Activated T-helper 2 cell treated with anti-CD3 and anti-CD28 coated beads, Interferon-gamma antibody, Interleukin-2, Interleukin-4, amounts not matched to agents 10 μg/mL and 5 μg/mL and 100 μg/mL, durations not matched to agents 14 hours and 24 hours and 36 hours (primary cell): ENCODE data around the gene CACNA2D4. TPM values are rescaled to one million over a fixed set of nuclear protein-coding genes. Genes with fewer than 3 reads are reported as not detected.

ENCODE experiments used
- DNase-seq: peaks from one replicate; pipeline ENCODE4 v3.0.0; 2021; ENCODE audit warnings: low spot score
- H3K27ac Mint-ChIP-seq: one replicate; pipeline ENCODE4 v1.8.0; 2021; ENCODE audit warnings: mixed read lengths
- H3K27me3 Mint-ChIP-seq: one replicate; pipeline ENCODE4 v1.8.0; 2021; ENCODE audit warnings: low read depth, mixed read lengths
- H3K36me3 Mint-ChIP-seq: one replicate; pipeline ENCODE4 v1.8.0; 2021; ENCODE audit warnings: low read depth, mixed read lengths
- H3K4me1 Mint-ChIP-seq: one replicate; pipeline ENCODE4 v1.8.0; 2021; ENCODE audit warnings: low read depth, mixed read lengths
- H3K4me3 Mint-ChIP-seq: one replicate; pipeline ENCODE4 v1.8.0; 2021; ENCODE audit warnings: low read depth, mild to moderate bottlenecking, moderate library complexity, mixed read lengths
- H3K9me3 Mint-ChIP-seq: one replicate; pipeline ENCODE4 v1.8.0; 2021; ENCODE audit warnings: mixed read lengths
- intact Hi-C: fragments of 100-400 bp; cut with micrococcal nuclease; formaldehyde crosslinking; loops from one replicate; pipeline ENCODE4 v1.15.1; 2023
- total RNA-seq: library from RNA; stranded (reverse); gene quantifications from 2 replicates; pipeline ENCODE4 v1.2.3, GENCODE V29; 2022

The CACNA2D4 gene
- total RNA-seq, 1 donor from 2014 or later: 10.0 TPM

DNA sequence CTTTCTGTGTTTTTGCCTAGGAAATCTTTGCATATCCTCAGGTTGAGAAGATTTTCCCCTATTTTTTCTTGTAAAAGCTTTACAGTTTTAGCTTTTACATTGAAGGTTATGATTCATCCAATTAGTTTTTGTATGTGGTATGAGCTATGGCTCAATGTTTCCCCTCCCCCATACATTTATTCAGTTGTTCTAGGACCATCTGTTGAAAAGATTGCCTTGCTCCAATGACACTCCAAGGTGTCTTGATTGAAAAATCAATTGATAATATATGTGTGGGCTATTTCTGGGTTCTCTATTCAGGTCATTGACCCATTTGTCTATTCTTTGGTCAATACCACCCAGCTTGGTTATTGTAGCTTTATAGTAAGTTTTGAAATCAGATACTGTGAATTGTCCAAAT is 55.5 kb downstream of the CACNA2D4 start:
- Mint-ChIP-seq H3K4me3 (no peak overlapping the region), H3K36me3 (no peaks in the 10 kb centered on the region), H3K27ac (no peak overlapping the region), H3K27me3 (peaks cover 18% of the 10 kb centered on the region), H3K9me3 (no peaks in the 10 kb centered on the region), H3K4me1 (no peaks in the 10 kb centered on the region)
- DNase-seq: no peak
- intact Hi-C loops: no loop called here

DNA sequence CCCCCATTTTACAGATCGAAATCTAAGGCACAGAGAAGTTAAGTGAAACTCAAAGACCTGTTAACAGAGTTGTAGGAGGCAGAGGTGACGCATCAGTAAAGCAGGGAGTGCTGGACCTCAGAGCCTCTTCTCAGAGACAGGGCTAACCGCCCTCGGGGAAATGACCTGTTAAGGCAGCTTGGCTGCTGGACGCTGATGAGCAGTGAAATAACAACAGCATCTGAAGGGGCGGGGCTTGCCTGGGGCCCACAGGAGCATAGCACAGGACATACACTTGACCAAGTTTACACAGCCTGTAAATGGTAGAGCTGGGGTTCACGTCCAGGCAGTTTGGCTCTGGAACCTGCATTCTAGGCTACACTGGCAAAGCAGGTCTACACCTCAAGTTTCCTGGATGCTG is 58.8 kb downstream of the CACNA2D4 start:
- Mint-ChIP-seq H3K36me3 (no peaks in the 10 kb centered on the region), H3K27me3 (peaks cover 6% of the 10 kb centered on the region), H3K9me3 (no peaks in the 10 kb centered on the region), H3K4me3 (no peak overlapping the region), H3K27ac (no peak overlapping the region), H3K4me1 (peaks cover 4% of the 10 kb centered on the region)
- intact Hi-C loops: no loop called here
- no peak for DNase-seq

DNA sequence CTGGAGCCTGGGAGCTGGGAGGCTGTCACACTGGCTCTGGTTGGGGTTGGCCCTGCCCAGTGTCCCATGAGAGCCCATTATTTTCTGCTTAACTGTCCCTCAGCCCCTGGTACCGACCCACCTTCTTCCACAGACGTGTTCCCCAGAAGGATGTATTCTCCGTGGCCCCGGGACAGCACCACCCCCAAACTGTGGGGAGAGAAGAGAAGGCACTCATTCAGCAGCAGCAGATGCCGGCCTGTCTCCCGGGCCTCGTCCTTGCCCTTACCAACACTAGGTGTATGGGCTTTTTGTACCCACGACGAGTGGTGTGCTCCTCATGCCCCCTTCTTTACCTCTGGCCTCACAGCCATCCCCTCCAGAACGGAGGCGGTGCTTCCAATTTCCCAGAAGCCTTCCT is 60.0 kb downstream of the CACNA2D4 start:
- no peak for DNase-seq
- Mint-ChIP-seq H3K27me3 (peaks cover 5% of the 10 kb centered on the region), H3K36me3 (no peaks in the 10 kb centered on the region), H3K4me1 (peaks cover 4% of the 10 kb centered on the region), H3K9me3 (no peaks in the 10 kb centered on the region), H3K27ac (no peak overlapping the region), H3K4me3 (no peak overlapping the region)
- intact Hi-C loops: no loop called here

DNA sequence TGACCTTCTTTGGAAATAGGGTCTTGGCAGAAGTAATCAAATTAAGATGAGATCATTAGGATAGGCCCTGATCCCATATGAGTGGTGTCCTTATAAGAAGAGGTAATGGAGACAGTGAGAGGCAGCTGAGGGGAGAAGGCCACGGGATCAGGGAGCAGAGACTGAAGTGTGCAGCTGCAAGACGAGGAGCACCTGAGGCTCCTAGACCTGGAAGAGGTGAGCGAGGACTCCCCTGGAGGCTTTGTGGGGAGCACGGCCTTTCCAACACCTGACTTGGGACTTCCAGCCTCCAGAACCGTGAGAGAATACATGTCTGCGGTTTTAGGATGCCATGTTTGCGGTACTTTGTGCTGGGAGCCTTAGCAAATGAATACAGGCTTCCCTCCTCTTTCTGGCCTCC is 60.6 kb downstream of the CACNA2D4 start:
- DNase-seq: no peak
- H3K27ac Mint-ChIP-seq: no peak overlapping the region
- no peak overlapping the region for H3K4me3 Mint-ChIP-seq
- no peaks in the 10 kb centered on the region for H3K9me3 Mint-ChIP-seq
- no peaks in the 10 kb centered on the region for H3K36me3 Mint-ChIP-seq
- intact Hi-C loops: no loop called here
- peaks cover 2% of the 10 kb centered on the region for H3K27me3 Mint-ChIP-seq
- peaks cover 4% of the 10 kb centered on the region for H3K4me1 Mint-ChIP-seq

DNA sequence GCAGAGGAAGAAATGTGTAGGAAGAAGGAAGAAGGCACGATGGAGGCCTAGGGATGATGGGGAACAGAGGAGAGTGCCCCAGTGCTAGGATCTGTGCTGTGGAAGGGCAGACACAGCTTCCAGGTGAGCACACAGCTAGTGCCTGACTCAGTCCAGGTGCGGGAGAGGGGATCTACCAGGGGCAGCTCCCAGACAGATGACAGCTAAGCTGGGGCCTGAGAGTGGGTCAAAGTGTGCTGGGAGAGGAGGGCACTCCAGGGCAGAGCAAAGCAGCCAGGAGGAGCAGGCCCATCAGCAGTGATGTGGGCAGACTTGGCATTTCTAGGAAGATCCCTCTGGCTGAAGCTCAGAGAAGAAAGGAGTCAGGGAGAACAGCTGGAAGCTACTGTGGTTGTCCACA is 61.4 kb downstream of the CACNA2D4 start:
- H3K4me3 Mint-ChIP-seq: no peak overlapping the region
- H3K4me1 Mint-ChIP-seq: peaks cover 4% of the 10 kb centered on the region
- no peaks in the 10 kb centered on the region for H3K27me3 Mint-ChIP-seq
- intact Hi-C loops: no loop called here
- no peaks in the 10 kb centered on the region for H3K9me3 Mint-ChIP-seq
- no peak for DNase-seq
- no peak overlapping the region for H3K27ac Mint-ChIP-seq
- H3K36me3 Mint-ChIP-seq: no peaks in the 10 kb centered on the region

DNA sequence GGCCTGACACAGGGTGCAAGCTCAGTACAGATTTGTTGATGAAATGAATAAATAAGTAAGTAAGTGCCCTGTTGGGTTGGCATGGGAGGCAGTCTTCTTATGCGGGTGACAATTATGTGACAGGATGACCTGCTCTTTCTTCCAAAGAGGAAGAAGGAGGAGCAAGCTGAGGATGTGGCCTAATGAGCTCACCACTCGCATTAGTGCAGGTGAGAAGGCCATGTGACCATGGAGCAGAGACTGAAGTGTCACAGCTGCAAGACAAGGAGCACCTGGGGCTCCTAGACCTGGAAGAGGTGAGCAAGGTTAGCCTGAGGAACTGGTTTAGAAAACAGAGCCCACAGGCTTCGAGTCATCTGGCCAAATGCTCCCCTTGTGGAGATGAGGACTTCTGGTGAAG is 63.2 kb downstream of the CACNA2D4 start:
- Mint-ChIP-seq H3K36me3 (no peaks in the 10 kb centered on the region), H3K27ac (no peak overlapping the region), H3K4me3 (no peak overlapping the region)

DNA sequence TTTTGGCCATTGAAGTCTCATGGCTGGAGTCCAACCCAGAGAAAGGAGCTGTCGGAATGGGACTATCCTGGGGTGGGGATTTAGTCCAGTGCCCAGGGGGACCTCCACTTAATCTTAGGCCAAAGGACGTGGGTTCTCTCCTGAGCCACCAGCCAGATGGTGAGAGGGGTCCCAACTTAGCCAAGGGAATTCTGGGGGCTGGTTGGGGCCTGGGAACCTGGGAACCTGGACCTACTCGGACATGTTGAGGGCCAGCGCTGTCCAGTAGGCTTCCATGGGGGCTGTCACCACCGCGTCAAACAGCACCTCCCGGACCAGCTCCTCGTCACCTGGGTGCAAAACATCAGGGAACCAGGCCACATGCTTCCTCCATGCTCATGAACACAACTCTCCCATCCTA is 64.7 kb downstream of the CACNA2D4 start:
- intact Hi-C loops: no loop called here

More for the DNA sequence above, 63.2 kb downstream of the CACNA2D4 start:
- no peak for DNase-seq
- intact Hi-C loops: no loop called here
- H3K9me3 Mint-ChIP-seq: no peaks in the 10 kb centered on the region
- peaks cover 3% of the 10 kb centered on the region for H3K27me3 Mint-ChIP-seq
- H3K4me1 Mint-ChIP-seq: peaks cover 4% of the 10 kb centered on the region

DNA sequence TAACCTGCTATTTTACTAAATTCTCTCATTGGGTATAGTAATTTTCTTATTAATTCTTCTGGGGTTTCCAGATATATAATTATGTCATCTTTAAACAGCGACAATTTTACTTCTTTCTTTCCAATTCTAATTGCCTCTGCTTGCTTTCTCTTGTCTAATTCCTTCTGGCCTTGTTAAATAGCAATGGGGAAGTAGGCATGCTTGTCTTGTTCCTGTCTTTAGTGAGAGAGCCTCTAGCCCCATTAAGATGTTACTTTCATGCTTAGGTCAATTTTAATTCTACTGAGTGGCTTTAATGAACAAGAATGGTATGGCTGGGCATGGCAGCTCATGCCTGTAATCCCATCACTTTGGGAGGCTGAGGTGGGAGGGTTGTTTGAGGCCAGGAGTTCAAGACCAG is 66.4 kb downstream of the CACNA2D4 start:
- H3K27me3 Mint-ChIP-seq: peaks cover 5% of the 10 kb centered on the region
- no peaks in the 10 kb centered on the region for H3K9me3 Mint-ChIP-seq

More for the DNA sequence above, 64.7 kb downstream of the CACNA2D4 start:
- H3K9me3 Mint-ChIP-seq: no peaks in the 10 kb centered on the region
- DNase-seq: no peak
- peaks cover 4% of the 10 kb centered on the region for H3K4me1 Mint-ChIP-seq
- peaks cover 5% of the 10 kb centered on the region for H3K27me3 Mint-ChIP-seq
- H3K36me3 Mint-ChIP-seq: no peaks in the 10 kb centered on the region
- no peak overlapping the region for H3K4me3 Mint-ChIP-seq
- H3K27ac Mint-ChIP-seq: no peak overlapping the region

DNA sequence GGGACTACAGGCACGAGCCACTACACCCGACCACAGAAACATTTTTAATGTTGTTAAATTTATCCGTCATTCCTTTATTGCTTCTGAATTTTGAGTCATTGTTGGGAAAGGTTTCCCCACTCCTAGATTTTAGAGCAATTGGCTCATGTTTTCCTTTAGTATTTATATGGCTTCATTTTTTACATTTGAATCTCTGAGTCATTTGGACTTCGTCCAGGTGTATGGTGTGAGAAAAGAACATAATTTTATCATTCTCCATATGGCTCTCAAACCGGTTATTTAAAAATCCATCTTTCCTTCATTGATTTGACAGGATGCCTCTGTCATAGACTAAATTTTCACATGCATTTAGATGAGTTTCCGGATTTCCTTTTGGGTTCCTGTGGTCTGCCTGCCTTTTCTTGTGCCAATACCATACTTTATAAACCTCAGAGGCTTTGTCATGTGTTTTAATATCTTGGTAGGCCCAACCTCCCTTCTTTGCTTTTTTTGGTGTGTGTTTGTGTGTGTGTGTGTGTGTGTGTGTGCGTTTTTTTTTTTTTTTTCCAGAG is 67.2 kb downstream of the CACNA2D4 start:
- no peaks in the 10 kb centered on the region for H3K9me3 Mint-ChIP-seq
- peaks cover 5% of the 10 kb centered on the region for H3K27me3 Mint-ChIP-seq
- no peak for DNase-seq
- intact Hi-C loops: no loop called here
- no peaks in the 10 kb centered on the region for H3K36me3 Mint-ChIP-seq
- H3K4me3 Mint-ChIP-seq: no peak overlapping the region
- H3K4me1 Mint-ChIP-seq: peaks cover 4% of the 10 kb centered on the region
- no peak overlapping the region for H3K27ac Mint-ChIP-seq

More for the DNA sequence above, 66.4 kb downstream of the CACNA2D4 start:
- DNase-seq: no peak
- no peak overlapping the region for H3K4me3 Mint-ChIP-seq
- H3K36me3 Mint-ChIP-seq: no peaks in the 10 kb centered on the region
- H3K4me1 Mint-ChIP-seq: peaks cover 4% of the 10 kb centered on the region
- intact Hi-C loops: no loop called here
- H3K27ac Mint-ChIP-seq: no peak overlapping the region

DNA sequence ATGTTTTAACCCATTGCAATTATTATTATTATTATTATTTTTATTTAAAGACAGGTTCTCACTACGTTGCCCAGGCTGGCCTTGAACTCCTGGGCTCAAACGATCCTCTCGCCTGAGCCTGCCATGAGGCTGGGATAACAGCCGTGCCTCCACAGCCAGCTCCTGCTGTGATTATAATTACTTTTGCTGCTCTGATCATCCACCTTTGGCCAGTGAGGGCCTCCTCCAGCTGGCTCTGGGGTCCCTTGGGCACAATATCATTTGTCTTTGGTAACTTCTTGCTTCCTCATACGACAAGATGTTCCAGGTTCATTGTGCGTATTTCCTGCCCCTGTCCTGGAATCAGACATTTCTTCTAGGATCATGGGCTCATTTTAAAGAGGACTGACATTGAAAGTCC is 69.7 kb downstream of the CACNA2D4 start:
- H3K36me3 Mint-ChIP-seq: no peaks in the 10 kb centered on the region
- intact Hi-C loops: no loop called here
- no peaks in the 10 kb centered on the region for H3K9me3 Mint-ChIP-seq
- peaks cover 5% of the 10 kb centered on the region for H3K27me3 Mint-ChIP-seq
- H3K27ac Mint-ChIP-seq: no peak overlapping the region
- no peaks in the 10 kb centered on the region for H3K4me1 Mint-ChIP-seq
- H3K4me3 Mint-ChIP-seq: no peak overlapping the region
- DNase-seq: no peak

DNA sequence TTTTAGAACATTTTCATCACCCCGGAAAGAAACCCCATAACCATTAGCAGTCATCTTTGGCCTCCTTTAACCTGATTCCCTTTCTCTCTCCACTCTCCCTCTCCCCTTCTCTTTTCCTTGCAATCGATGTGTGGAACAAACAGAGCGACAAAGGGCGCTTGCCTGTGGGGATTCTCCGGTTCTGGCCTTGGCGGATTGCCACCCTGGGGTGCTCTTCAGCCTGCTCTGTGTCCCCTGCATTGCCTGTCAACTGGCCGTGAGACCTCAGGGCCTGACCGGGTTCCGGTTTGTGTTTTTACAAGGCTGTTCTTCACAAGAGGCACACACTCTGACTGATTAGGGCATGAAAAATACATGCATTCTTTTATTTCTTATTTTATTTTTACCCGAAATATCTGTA is 70.3 kb downstream of the CACNA2D4 start:
- no peaks in the 10 kb centered on the region for H3K36me3 Mint-ChIP-seq
- no peaks in the 10 kb centered on the region for H3K4me1 Mint-ChIP-seq
- H3K27me3 Mint-ChIP-seq: peaks cover 5% of the 10 kb centered on the region
- no peaks in the 10 kb centered on the region for H3K9me3 Mint-ChIP-seq
- intact Hi-C loops: no loop called here
- DNase-seq: no peak
- no peak overlapping the region for H3K27ac Mint-ChIP-seq
- no peak overlapping the region for H3K4me3 Mint-ChIP-seq

DNA sequence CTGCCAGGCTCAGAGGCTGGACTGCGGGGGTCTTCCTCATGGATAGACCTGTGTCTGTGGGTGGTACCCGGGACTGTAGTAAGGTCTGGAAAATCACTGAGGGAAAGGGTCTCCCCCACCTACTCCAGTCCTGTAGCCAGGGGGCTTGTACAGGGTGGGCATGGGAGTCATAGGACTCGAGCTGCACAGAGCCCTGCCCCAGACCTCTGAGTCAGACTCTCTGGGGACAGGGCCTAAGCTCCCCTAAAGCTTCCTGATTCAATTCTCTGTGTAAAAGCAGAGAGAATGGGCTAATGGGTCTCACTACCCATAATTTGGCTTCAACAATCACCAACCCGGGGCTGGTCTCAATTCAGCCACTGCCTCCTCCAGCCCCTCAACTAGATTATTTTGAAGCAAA is 71.0 kb downstream of the CACNA2D4 start:
- Mint-ChIP-seq H3K36me3 (no peaks in the 10 kb centered on the region), H3K4me1 (no peaks in the 10 kb centered on the region), H3K9me3 (no peaks in the 10 kb centered on the region), H3K4me3 (no peak overlapping the region), H3K27me3 (peaks cover 5% of the 10 kb centered on the region), H3K27ac (no peak overlapping the region)
- DNase-seq: no peak
- intact Hi-C loops: no loop called here

DNA sequence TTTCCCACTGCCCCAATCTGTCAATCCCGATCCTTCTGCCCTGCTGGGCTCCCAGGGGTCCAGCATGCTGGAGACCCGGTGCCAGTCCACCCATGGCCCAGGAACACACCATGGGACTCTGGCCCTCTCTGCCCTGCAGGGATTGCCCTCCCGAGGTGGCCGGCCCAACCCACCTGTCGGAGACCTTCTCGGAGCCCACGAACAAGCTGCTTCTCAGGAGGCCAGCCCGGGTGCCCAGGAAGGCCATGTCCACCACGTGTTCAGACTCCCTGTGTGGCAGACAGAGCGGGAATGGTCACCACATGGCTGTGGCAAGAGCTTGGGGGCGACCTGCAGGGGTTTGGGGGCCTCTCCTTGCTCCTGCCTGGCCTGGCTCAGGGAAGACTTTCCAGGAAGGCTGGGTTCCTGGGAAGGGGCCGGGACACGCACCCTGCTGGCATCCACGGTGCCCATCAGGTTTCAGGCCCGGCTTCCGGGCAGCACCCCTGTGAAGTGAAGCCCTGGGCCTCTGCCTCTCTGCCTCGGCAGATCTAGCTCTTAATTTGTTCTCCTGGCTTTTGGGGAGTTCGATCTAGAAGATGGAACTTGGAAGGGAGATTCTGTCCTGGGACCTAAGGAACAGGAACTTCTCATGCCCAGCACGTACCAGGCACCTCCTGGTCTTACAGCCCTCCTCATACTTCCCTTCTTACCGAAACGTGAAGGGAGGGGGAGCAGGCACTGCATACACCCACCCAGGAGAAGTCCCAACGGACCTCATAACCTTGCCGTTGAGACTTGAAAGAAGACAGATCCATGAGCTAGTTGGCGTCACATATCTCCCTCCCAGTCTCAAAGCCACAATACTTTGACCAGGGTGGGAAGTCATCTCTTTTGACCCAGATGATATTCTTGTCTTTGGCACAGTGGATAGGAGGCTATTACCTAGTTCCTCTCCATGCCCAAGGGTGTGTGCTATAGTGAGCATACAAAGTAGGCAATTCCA is 71.7 kb downstream of the CACNA2D4 start:
- Mint-ChIP-seq H3K36me3 (no peaks in the 10 kb centered on the region), H3K9me3 (no peaks in the 10 kb centered on the region), H3K4me1 (no peaks in the 10 kb centered on the region), H3K27me3 (peaks cover 5% of the 10 kb centered on the region), H3K27ac (no peak overlapping the region), H3K4me3 (no peak overlapping the region)
- no peak for DNase-seq
- intact Hi-C loops: no loop called here
